Neuronal stem cell (in vitro differentiated cells): ENCODE measurements around the gene RUVBL2.
"Not testable (repeated sequence)": the region's sequence is repeated elsewhere in the genome, so short reads cannot be mapped to it uniquely, and the experiment has no call there.

Source experiments
- DNase-seq: peaks from one replicate; pipeline ENCODE4 v3.0.0-alpha.2; 2013; ENCODE audit warnings: low spot score
- H2AFZ ChIP-seq: one replicate; pipeline ENCODE4 v1.6.1; 2013; ENCODE audit warnings: mild to moderate bottlenecking, low read length, inconsistent platforms
- H2AK5ac ChIP-seq: 2 replicates; pipeline ENCODE4 v1.6.1; 2013; ENCODE audit warnings: low read depth, mild to moderate bottlenecking, inconsistent platforms, low read length, moderate library complexity, mixed read lengths
- H2BK120ac ChIP-seq: 2 replicates; pipeline ENCODE4 v1.6.1; 2013; ENCODE audit warnings: low read depth, mild to moderate bottlenecking, inconsistent platforms, low read length, moderate library complexity, mixed read lengths
- H2BK12ac ChIP-seq: one replicate; pipeline ENCODE4 v1.6.1; 2013; ENCODE audit warnings: low read length, inconsistent platforms
- H2BK15ac ChIP-seq: 2 replicates; pipeline ENCODE4 v1.6.1; 2013; ENCODE audit warnings: mild to moderate bottlenecking, low read length, inconsistent platforms, mixed read lengths
- H2BK5ac ChIP-seq: one replicate; pipeline ENCODE4 v1.6.1; 2013; ENCODE audit warnings: inconsistent platforms, mild to moderate bottlenecking, low read length, moderate library complexity
- H3K14ac ChIP-seq: one replicate; pipeline ENCODE4 v1.6.1; 2013; ENCODE audit warnings: low read length, inconsistent platforms
- H3K18ac ChIP-seq: 2 replicates; pipeline ENCODE4 v1.6.1; 2013; ENCODE audit warnings: low read length, inconsistent platforms
- H3K23ac ChIP-seq: 2 replicates; pipeline ENCODE4 v1.6.1; 2013; ENCODE audit warnings: low read depth, mild to moderate bottlenecking, mixed read lengths, low read length, inconsistent platforms; ENCODE audit not compliant: poor library complexity
- H3K27ac ChIP-seq: replicated peaks from 3 replicates; pipeline ENCODE4 v1.5.1; 2013; ENCODE audit warnings: low read length, inconsistent platforms
- H3K27me3 ChIP-seq, 3 experiments: 2 replicates each; pipeline ENCODE4 v1.6.1; 2013; ENCODE audit warnings: low read length in 3 of 3, mild to moderate bottlenecking in 2 of 3, inconsistent platforms in 1 of 3, low read depth in 1 of 3, mixed read lengths in 1 of 3, moderate library complexity in 1 of 3; ENCODE audit not compliant: control insufficient read depth in 3 of 3, insufficient read depth in 3 of 3
- H3K36me3 ChIP-seq, 2 donors: replicated peaks in 1 of 2; 2 replicates each; pipeline ENCODE4 v1.6.1; 2013; ENCODE audit warnings: low read length in 2 of 2; ENCODE audit not compliant: control insufficient read depth in 2 of 2, insufficient read depth in 2 of 2
- H3K4ac ChIP-seq: 2 replicates; pipeline ENCODE4 v1.6.1; 2013; ENCODE audit warnings: inconsistent platforms, mild to moderate bottlenecking, low read length, moderate library complexity
- H3K4me1 ChIP-seq, 2 donors: 1 replicate in 1 of 2; 2 replicates in 1 of 2; pipeline ENCODE4 v1.6.1; 2013; ENCODE audit warnings: low read length in 2 of 2, low read depth in 1 of 2; ENCODE audit not compliant: control insufficient read depth in 2 of 2, insufficient read depth in 1 of 2
- H3K4me2 ChIP-seq: one replicate; pipeline ENCODE4 v1.6.1; 2013; ENCODE audit warnings: mild to moderate bottlenecking, low read length, inconsistent platforms; ENCODE audit not compliant: insufficient read depth, poor library complexity, severe bottlenecking
- H3K4me3 ChIP-seq, 2 donors: 2 replicates each; pipeline ENCODE4 v1.5.1; 2013; ENCODE audit warnings: low read length in 2 of 2, mild to moderate bottlenecking in 2 of 2, inconsistent platforms in 1 of 2, moderate library complexity in 1 of 2
- H3K79me1 ChIP-seq: one replicate; pipeline ENCODE4 v1.6.1; 2013; ENCODE audit warnings: low read depth, mild to moderate bottlenecking, inconsistent platforms, low read length, moderate library complexity
- H3K9ac ChIP-seq: one replicate; pipeline ENCODE4 v1.6.1; 2013; ENCODE audit warnings: mild to moderate bottlenecking, low read depth, low read length, inconsistent platforms; ENCODE audit not compliant: poor library complexity
- H3K9me3 ChIP-seq, 2 donors: replicated peaks in 1 of 2; 2 replicates each; pipeline versions ENCODE3 to v1.6.1; 2013; ENCODE audit warnings: low read length in 2 of 2, mild to moderate bottlenecking in 2 of 2, inconsistent platforms in 1 of 2, low read depth in 1 of 2, mixed read lengths in 1 of 2, moderate library complexity in 1 of 2; ENCODE audit not compliant: control insufficient read depth in 2 of 2, insufficient read depth in 1 of 2
- H4K8ac ChIP-seq: one replicate; pipeline ENCODE4 v1.6.1; 2013; ENCODE audit warnings: low read depth, mild to moderate bottlenecking, inconsistent platforms, low read length, moderate library complexity
- H4K91ac ChIP-seq: one replicate; pipeline ENCODE4 v1.6.1; 2013; ENCODE audit warnings: low read length, low read depth, mild to moderate bottlenecking, inconsistent platforms; ENCODE audit not compliant: poor library complexity
- WGBS, 2 donors: extraction: QIAGEN DNeasy Blood & Tissue Kit; methylation state at CpG; one replicate each; pipeline ENCODE4 v1.1.7; 2013; ENCODE audit warnings: missing lambda C conversion rate in 2 of 2, mixed read lengths in 1 of 2; ENCODE audit not compliant: insufficient read length in 2 of 2, insufficient replicate concordance in 1 of 2; ENCODE audit errors: extremely low coverage in 2 of 2; 5-methylcytosine and 5-hydroxymethylcytosine counted together

Gene RUVBL2

GRCh38 chr19:49025599-49025998 lies 31.9 kb downstream of the RUVBL2 start:
- not testable (repeated sequence) for H3K23ac ChIP-seq, H3K79me1 ChIP-seq, H2AK5ac ChIP-seq, H3K9me3 ChIP-seq, H2BK120ac ChIP-seq, H3K9ac ChIP-seq, H3K4me2 ChIP-seq, H3K14ac ChIP-seq, H3K4ac ChIP-seq, H4K8ac ChIP-seq, H2BK15ac ChIP-seq, H3K36me3 ChIP-seq, H2AFZ ChIP-seq, H3K4me3 ChIP-seq, DNase-seq, H3K18ac ChIP-seq, H2BK12ac ChIP-seq, H3K27me3 ChIP-seq, H4K91ac ChIP-seq, H3K27ac ChIP-seq, H2BK5ac ChIP-seq, H3K4me1 ChIP-seq
- no CpG with 5 or more reads among the region's 23 CpGs for WGBS, 2 donors

- not testable (repeated sequence) for H3K9me3 ChIP-seq, H3K27me3 ChIP-seq, H2BK15ac ChIP-seq, H3K9ac ChIP-seq, H3K23ac ChIP-seq, H2AFZ ChIP-seq, H2BK5ac ChIP-seq, H2BK120ac ChIP-seq, H2AK5ac ChIP-seq, DNase-seq, H3K4me1 ChIP-seq, H3K4me3 ChIP-seq, H2BK12ac ChIP-seq, H3K4ac ChIP-seq, H3K18ac ChIP-seq, H3K79me1 ChIP-seq, H3K4me2 ChIP-seq, H4K8ac ChIP-seq, H3K36me3 ChIP-seq, H3K27ac ChIP-seq, H4K91ac ChIP-seq, H3K14ac ChIP-seq
- no CpG with 5 or more reads among the region's 9 CpGs for WGBS, 2 donors
Measured at GRCh38 chr19:49028686-49029085, 35.0 kb downstream of the RUVBL2 start.

- DNase-seq, H2AFZ ChIP-seq: not testable (repeated sequence)
Measured at GRCh38 chr19:49029749-49030148, 36.1 kb downstream of the RUVBL2 start.

GRCh38 chr19:49030323-49030722 lies 36.6 kb downstream of the RUVBL2 start:
- not testable (repeated sequence) for H2BK5ac ChIP-seq, H3K18ac ChIP-seq, H3K9me3 ChIP-seq, H4K8ac ChIP-seq, H3K27me3 ChIP-seq, H3K4ac ChIP-seq, H3K4me2 ChIP-seq, H2BK12ac ChIP-seq, H2BK120ac ChIP-seq, H3K27ac ChIP-seq, H3K4me1 ChIP-seq, H3K4me3 ChIP-seq, H2AK5ac ChIP-seq, H4K91ac ChIP-seq, H3K36me3 ChIP-seq, H2AFZ ChIP-seq, H3K9ac ChIP-seq, DNase-seq, H2BK15ac ChIP-seq, H3K23ac ChIP-seq, H3K79me1 ChIP-seq, H3K14ac ChIP-seq
- no CpG with 5 or more reads among the region's 8 CpGs for WGBS, 2 donors

More at GRCh38 chr19:49029749-49030148, 36.1 kb downstream of the RUVBL2 start:
- not testable (repeated sequence) for H3K79me1 ChIP-seq, H3K9me3 ChIP-seq, H3K27ac ChIP-seq, H3K14ac ChIP-seq, H3K23ac ChIP-seq, H3K36me3 ChIP-seq, H3K9ac ChIP-seq, H3K4me3 ChIP-seq, H3K18ac ChIP-seq, H2BK12ac ChIP-seq, H3K4me1 ChIP-seq, H2BK120ac ChIP-seq, H3K4ac ChIP-seq, H4K8ac ChIP-seq, H3K27me3 ChIP-seq, H3K4me2 ChIP-seq, H4K91ac ChIP-seq, H2BK5ac ChIP-seq, H2AK5ac ChIP-seq, H2BK15ac ChIP-seq
- no CpG with 5 or more reads among the region's 14 CpGs for WGBS, 2 donors
